T-cell (primary cell): Measurements from ENCODE around the gene PTPRT. TPM values are rescaled to one million over a fixed set of nuclear protein-coding genes. Genes with fewer than 3 reads are reported as not detected.

ENCODE experiments used
- ATAC-seq, 4 experiments: fragments of 200-7000 bp in 3 of 4; fragments of 150-1000 bp in 1 of 4; cut with Tn5 transposase; replicated peaks in 1 of 4; 1 replicate in 3 of 4; 2 replicates in 1 of 4; pipeline ENCODE4 v1.10.0; 2021; ENCODE audit warnings: moderate library complexity in 3 of 4, mild to moderate bottlenecking in 2 of 4, moderate number of reproducible peaks in 1 of 4
- CTCF ChIA-PET, 2 donors: fragments of 300-600 bp; sonication (Branson Sonifier 250); formaldehyde crosslinking; loops; one replicate each; lab custom pipeline; 2022; ENCODE audit warnings: antibody characterized with exemption in 2 of 2; lab: Charles Lee
- POLR2A ChIA-PET, 2 donors: fragments of 300-600 bp; sonication (Branson Sonifier 250); formaldehyde crosslinking; loops; one replicate each; lab custom pipeline; 2022; ENCODE audit warnings: antibody characterized with exemption in 2 of 2; lab: Charles Lee
- DNase-seq, 35 experiments: peaks; one replicate each; pipeline versions ENCODE4 v3.0.0 to v3.0.0-alpha.2; 2013 to 2023
- H3K27ac ChIP-seq: one replicate; pipeline ENCODE4 v1.5.1; 2013; ENCODE audit warnings: low read length
- H3K27me3 ChIP-seq, 2 experiments: replicated peaks in 1 of 2; 1 replicate in 1 of 2; 2 replicates in 1 of 2; pipeline versions ENCODE4 v1.6.1 to v1.7.0; 2013; ENCODE audit warnings: low read length in 1 of 2, mixed read lengths in 1 of 2; ENCODE audit not compliant: control insufficient read depth in 2 of 2, insufficient read depth in 2 of 2; ENCODE audit errors: extremely low read depth in 1 of 2
- H3K36me3 ChIP-seq, 2 donors: 1 replicate in 1 of 2; 2 replicates in 1 of 2; pipeline versions ENCODE4 v1.6.1 to v1.7.0; 2013; ENCODE audit warnings: low read length in 1 of 2; ENCODE audit not compliant: control insufficient read depth in 2 of 2, insufficient read depth in 1 of 2; ENCODE audit errors: extremely low read depth in 1 of 2
- H3K4me1 ChIP-seq, 2 experiments: 1 replicate in 1 of 2; 2 replicates in 1 of 2; pipeline versions ENCODE4 v1.6.1 to v1.7.0; 2013; ENCODE audit warnings: low read length in 2 of 2, mixed read lengths in 1 of 2; ENCODE audit not compliant: insufficient read depth in 2 of 2, control insufficient read depth in 1 of 2; ENCODE audit errors: extremely low read depth in 1 of 2
- H3K4me3 ChIP-seq, 2 donors: 1 replicate in 1 of 2; 2 replicates in 1 of 2; pipeline versions ENCODE4 v1.5.1 to v1.7.0; 2013; ENCODE audit warnings: mild to moderate bottlenecking in 2 of 2, low read length in 1 of 2, moderate library complexity in 1 of 2; ENCODE audit not compliant: control insufficient read depth in 1 of 2; ENCODE audit errors: extremely low read depth in 1 of 2
- H3K9me3 ChIP-seq: 2 replicates; pipeline ENCODE4 v1.7.0; 2013
- H3K27ac Mint-ChIP-seq, 2 donors: one replicate each; pipeline ENCODE4 v1.8.0; 2020 to 2021; ENCODE audit warnings: mild to moderate bottlenecking in 2 of 2, mixed read lengths in 2 of 2
- H3K27me3 Mint-ChIP-seq, 2 donors: one replicate each; pipeline ENCODE4 v1.8.0; 2021 to 2022; ENCODE audit warnings: mixed read lengths in 2 of 2
- H3K36me3 Mint-ChIP-seq: one replicate; pipeline ENCODE4 v1.8.0; 2021; ENCODE audit warnings: mixed read lengths
- H3K4me1 Mint-ChIP-seq, 3 donors: one replicate each; pipeline ENCODE4 v1.8.0; 2020 to 2022; ENCODE audit warnings: mixed read lengths in 3 of 3, mild to moderate bottlenecking in 1 of 3
- H3K4me3 Mint-ChIP-seq, 3 donors: one replicate each; pipeline ENCODE4 v1.8.0; 2020 to 2022; ENCODE audit warnings: mild to moderate bottlenecking in 3 of 3, mixed read lengths in 3 of 3, moderate library complexity in 3 of 3
- H3K9me3 Mint-ChIP-seq, 3 donors: one replicate each; pipeline ENCODE4 v1.8.0; 2020 to 2022; ENCODE audit warnings: mixed read lengths in 3 of 3
- WGBS: methylation state at CpG from one replicate; pipeline ENCODE4 v1.1.5; 2013; ENCODE audit warnings: missing lambda C conversion rate; ENCODE audit not compliant: insufficient coverage; 5-methylcytosine and 5-hydroxymethylcytosine counted together
- total RNA-seq, 35 experiments: library from RNA in 6 of 35; stranded (reverse) in 6 of 35; fragments of 120-200 nt in 1 of 35; gene quantifications; one replicate each; pipeline versions ENCODE4 v1.2.1 to v1.2.4 and lab custom pipeline; 2013 to 2026

The PTPRT gene
- total RNA-seq, 5 donors from 2014 or later (not counting 1 experiment from before 2014, with no cell fraction given): not detected

- no peak overlapping the region for H3K4me3 Mint-ChIP-seq
- H3K36me3 Mint-ChIP-seq: no peaks in the 10 kb centered on the region
- H3K27me3 ChIP-seq: no peaks in the 10 kb centered on the region
- H3K36me3 ChIP-seq: no peaks in the 10 kb centered on the region
- no peak overlapping the region for H3K4me3 ChIP-seq
- H3K4me1 ChIP-seq: no peaks in the 10 kb centered on the region
- ChIA-PET POLR2A (no interaction called here), CTCF (interaction anchor here in 1 of 2 donors (0.7 kb wide), 1 partner anchor 75 kb away, joined by 5 read pairs; no protein-coding TSS in a partner anchor)
- DNase-seq: no peak
- ATAC-seq: no peak
- WGBS: no CpG with 5 or more reads among the region's 1 CpG
- H3K27me3 Mint-ChIP-seq: no peaks in the 10 kb centered on the region
- H3K27ac ChIP-seq: no peak overlapping the region
- H3K4me1 Mint-ChIP-seq: no peaks in the 10 kb centered on the region
- peaks cover 0 to 12% (median 8%) of the 10 kb centered on the region in 3 donors for H3K9me3 Mint-ChIP-seq
- H3K27ac Mint-ChIP-seq: no peak overlapping the region
- no peaks in the 10 kb centered on the region for H3K9me3 ChIP-seq
Measured at GRCh38 chr20:43068482-43068881, 121.2 kb downstream of the PTPRT start.

- Histone ChIP-seq H3K27me3 (no peaks in the 10 kb centered on the region), H3K27ac (no peak overlapping the region), H3K36me3 (no peaks in the 10 kb centered on the region), H3K4me3 (no peak overlapping the region), H3K9me3 (no peaks in the 10 kb centered on the region), H3K4me1 (no peaks in the 10 kb centered on the region)
- DNase-seq: no peak
- Mint-ChIP-seq H3K27ac (no peak overlapping the region), H3K4me3 (no peak overlapping the region), H3K36me3 (no peaks in the 10 kb centered on the region), H3K4me1 (no peaks in the 10 kb centered on the region), H3K9me3 (peaks cover 0 to 16% (median 8%) of the 10 kb centered on the region in 3 donors), H3K27me3 (peaks cover 0 to 4% of the 10 kb centered on the region in 2 donors)
- POLR2A ChIA-PET: no interaction called here
- ATAC-seq: no peak
- CTCF ChIA-PET: no interaction called here
- no CpG with 5 or more reads among the region's 6 CpGs for WGBS
Measured at GRCh38 chr20:43066125-43066524, 123.6 kb downstream of the PTPRT start.

- Mint-ChIP-seq H3K27me3 (peaks cover 0 to 5% of the 10 kb centered on the region in 2 donors), H3K27ac (no peak overlapping the region), H3K4me1 (no peaks in the 10 kb centered on the region), H3K36me3 (no peaks in the 10 kb centered on the region), H3K4me3 (no peak overlapping the region), H3K9me3 (peaks cover 0 to 16% (median 8%) of the 10 kb centered on the region in 3 donors)
- CTCF ChIA-PET: no interaction called here
- Histone ChIP-seq H3K4me3 (no peak overlapping the region), H3K27me3 (no peaks in the 10 kb centered on the region), H3K4me1 (no peaks in the 10 kb centered on the region), H3K27ac (no peak overlapping the region), H3K36me3 (no peaks in the 10 kb centered on the region), H3K9me3 (no peaks in the 10 kb centered on the region)
- ATAC-seq: no peak
- POLR2A ChIA-PET: no interaction called here
- no peak for DNase-seq
Measured at GRCh38 chr20:43065299-43065698, 124.4 kb downstream of the PTPRT start.

GRCh38 chr20:43058077-43058476 lies 131.6 kb downstream of the PTPRT start:
- H3K27ac Mint-ChIP-seq: no peak overlapping the region
- Histone ChIP-seq H3K27me3 (no peaks in the 10 kb centered on the region), H3K4me3 (no peak overlapping the region), H3K27ac (no peak overlapping the region), H3K36me3 (no peaks in the 10 kb centered on the region), H3K9me3 (no peaks in the 10 kb centered on the region), H3K4me1 (no peaks in the 10 kb centered on the region)
- 80% methylated on average over 1 of the region's 1 CpG for WGBS
- ChIA-PET CTCF (no interaction called here), POLR2A (no interaction called here)
- ATAC-seq (no peak), DNase-seq (no peak)
- H3K4me1 Mint-ChIP-seq: no peaks in the 10 kb centered on the region
- H3K36me3 Mint-ChIP-seq: no peaks in the 10 kb centered on the region
- H3K4me3 Mint-ChIP-seq: no peak overlapping the region
- H3K9me3 Mint-ChIP-seq: peaks cover 0 to 15% (median 0%) of the 10 kb centered on the region in 3 donors
- H3K27me3 Mint-ChIP-seq: peaks cover 2 to 12% of the 10 kb centered on the region in 2 donors

GRCh38 chr20:43057317-43057716 lies 132.4 kb downstream of the PTPRT start:
- Mint-ChIP-seq H3K4me1 (no peaks in the 10 kb centered on the region), H3K9me3 (peaks cover 0 to 15% (median 2%) of the 10 kb centered on the region in 3 donors), H3K4me3 (no peak overlapping the region), H3K36me3 (no peaks in the 10 kb centered on the region), H3K27ac (no peak overlapping the region), H3K27me3 (peaks cover 3 to 16% of the 10 kb centered on the region in 2 donors)
- POLR2A ChIA-PET: no interaction called here
- Histone ChIP-seq H3K27ac (no peak overlapping the region), H3K4me3 (no peak overlapping the region), H3K27me3 (no peaks in the 10 kb centered on the region), H3K9me3 (no peaks in the 10 kb centered on the region), H3K4me1 (no peaks in the 10 kb centered on the region), H3K36me3 (no peaks in the 10 kb centered on the region)
- ATAC-seq: no peak
- DNase-seq: no peak
- CTCF ChIA-PET: no interaction called here

- Mint-ChIP-seq H3K27me3 (peaks cover 3 to 11% of the 10 kb centered on the region in 2 donors), H3K36me3 (no peaks in the 10 kb centered on the region), H3K4me1 (no peaks in the 10 kb centered on the region), H3K4me3 (no peak overlapping the region), H3K27ac (no peak overlapping the region), H3K9me3 (peaks cover 0 to 12% (median 2%) of the 10 kb centered on the region in 3 donors)
- ChIA-PET CTCF (no interaction called here), POLR2A (no interaction called here)
- H3K27ac ChIP-seq: no peak overlapping the region
- no peak for ATAC-seq
- DNase-seq: no peak
- H3K36me3 ChIP-seq: no peaks in the 10 kb centered on the region
- WGBS: 42% methylated on average over 2 of the region's 5 CpGs
- no peaks in the 10 kb centered on the region for H3K4me1 ChIP-seq
- no peak overlapping the region for H3K4me3 ChIP-seq
- no peaks in the 10 kb centered on the region for H3K9me3 ChIP-seq
- H3K27me3 ChIP-seq: no peaks in the 10 kb centered on the region
Measured at GRCh38 chr20:43055181-43055884, 134.4 kb downstream of the PTPRT start.
